Gastrocnemius medialis (tissue), 4 donors: ENCODE measurements around the gene CALD1. TPM values are rescaled to one million over a fixed set of nuclear protein-coding genes. Genes with fewer than 3 reads are reported as not detected.
"Not testable (repeated sequence)": the region's sequence is repeated elsewhere in the genome, so short reads cannot be mapped to it uniquely, and the experiment has no call there.

ENCODE experiments used
- ATAC-seq, 2 donors: fragments of 150-250 bp; one replicate each; pipeline ENCODE4 v1.9.1; 2016
- DNase-seq, 2 donors: peaks; one replicate each; pipeline ENCODE4 v3.0.0-alpha.2; 2019
- H3K27ac ChIP-seq, 4 donors: fragments of 200-600 bp; sonication (generic); 1 replicate in 1 of 4; 2 replicates in 3 of 4; pipeline ENCODE4 v1.5.1; 2016 to 2018; ENCODE audit warnings: mild to moderate bottlenecking in 2 of 4, moderate library complexity in 1 of 4
- H3K27me3 ChIP-seq, 3 donors: fragments of 200-600 bp; sonication (generic) in 2 of 3; 1 replicate in 1 of 3; 2 replicates in 2 of 3; pipeline versions ENCODE4 v1.5.1 to v1.6.0; 2016 to 2019; ENCODE audit warnings: mild to moderate bottlenecking in 1 of 3, moderate library complexity in 1 of 3
- H3K36me3 ChIP-seq, 2 donors: fragments of 200-600 bp; sonication (generic) in 1 of 2; one replicate each; pipeline ENCODE4 v1.5.1; 2017 to 2018
- H3K4me1 ChIP-seq, 2 donors: fragments of 200-600 bp; sonication (generic) in 1 of 2; one replicate each; pipeline ENCODE4 v1.5.1; 2016 to 2017; ENCODE audit warnings: mild to moderate bottlenecking in 2 of 2
- H3K4me3 ChIP-seq, 4 donors: fragments of 200-600 bp; sonication (generic) in 3 of 4; 1 replicate in 1 of 4; 2 replicates in 3 of 4; pipeline ENCODE4 v1.5.1; 2016 to 2019; ENCODE audit warnings: mild to moderate bottlenecking in 2 of 4
- H3K9me3 ChIP-seq, 3 donors: fragments of 200-600 bp; sonication (generic) in 2 of 3; 1 replicate in 1 of 3; 2 replicates in 2 of 3; pipeline ENCODE4 v1.5.1; 2016 to 2019
- CTCF ChIP-seq, 5 experiments: fragments of 450-650 bp in 3 of 5; fragments of 200-600 bp in 2 of 5; sonication (generic) in 2 of 5; IDR thresholded peaks in 4 of 5; conservative IDR thresholded peaks in 1 of 5; 1 replicate in 4 of 5; 2 replicates in 1 of 5; pipeline ENCODE4 v1.5.1; 2016 to 2019; ENCODE audit warnings: antibody characterized with exemption in 5 of 5, mild to moderate bottlenecking in 3 of 5, moderate library complexity in 3 of 5
- POLR2A ChIP-seq, 2 donors: fragments of 450-650 bp; IDR thresholded peaks; one replicate each; pipeline ENCODE4 v1.6.1; 2017; ENCODE audit warnings: antibody characterized with exemption in 2 of 2, mild to moderate bottlenecking in 2 of 2, moderate library complexity in 2 of 2
- in situ Hi-C, 4 donors: fragments of 200-750 bp; cut with MboI; loops; one replicate each; pipeline versions ENCODE4 v1.15.0 to v1.8.0; 2017; ENCODE audit warnings: low sequenced_read_pairs in 4 of 4
- intact Hi-C: fragments of 100-400 bp; cut with DNase I; formaldehyde crosslinking; loops from one replicate; pipeline ENCODE4 v1.15.1; 2023; ENCODE audit warnings: low total_unique reads
- total RNA-seq, 4 donors: library from RNA; depleted of rRNA; stranded (reverse); fragments of >200 nt; gene quantifications; one replicate each; pipeline versions ENCODE4 v1.1.0 to v1.2.3, GENCODE V29; 2016

The CALD1 gene
- total RNA-seq, 4 donors from 2014 or later: 25.9 to 43.2 (median 32.3) TPM

- ATAC-seq (no peak), DNase-seq (no peak)
- no peaks in the 10 kb centered on the region for H3K27me3 ChIP-seq
- H3K36me3 ChIP-seq: peaks cover 0 to 6% of the 10 kb centered on the region in 2 donors
- no peak overlapping the region for H3K4me3 ChIP-seq
- intact Hi-C loops (no loop called here), in situ Hi-C loops (loop anchor here in 2 of 4 donors (25.0 kb wide), 1 partner anchor 275 kb away; no protein-coding TSS in a partner anchor)
- TF ChIP-seq POLR2A (IDR thresholded peaks at IDR 0.05) (no peak), CTCF (IDR thresholded peaks at IDR 0.05 in 4 of 5, conservative IDR thresholded peaks at IDR 0.05 in 1 of 5) (no peak)
- H3K4me1 ChIP-seq: no peaks in the 10 kb centered on the region
- no peaks in the 10 kb centered on the region for H3K9me3 ChIP-seq
- H3K27ac ChIP-seq: no peak overlapping the region
Measured at GRCh38 chr7:134962270-134962780, 182.9 kb downstream of the CALD1 start.

DNA sequence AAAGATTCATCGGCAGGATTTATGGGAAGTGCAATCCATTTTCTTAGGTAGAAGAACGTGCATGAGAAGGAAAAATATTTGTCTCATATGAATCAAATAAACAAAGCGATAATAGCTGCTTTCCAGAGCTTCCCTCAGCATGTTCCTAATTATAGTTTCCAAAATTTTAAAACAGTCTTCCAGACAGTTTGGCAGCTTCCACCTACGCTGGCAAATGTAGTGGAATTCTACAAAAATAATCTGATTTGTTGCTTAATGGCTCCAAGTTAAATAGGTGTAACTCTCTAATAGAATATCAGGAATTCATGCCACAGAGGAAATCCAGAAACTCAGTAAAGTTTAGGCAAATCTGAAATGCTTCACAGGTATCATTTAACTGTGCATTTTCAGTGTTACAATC, 183.6 kb downstream of the CALD1 start:
- ATAC-seq: no peak

GRCh38 chr7:134966691-134967090, 187.3 kb downstream of the CALD1 start:
- Histone ChIP-seq H3K36me3 (peaks cover 0 to 6% of the 10 kb centered on the region in 2 donors), H3K9me3 (no peaks in the 10 kb centered on the region), H3K27ac (no peak overlapping the region), H3K4me3 (no peak overlapping the region), H3K4me1 (no peaks in the 10 kb centered on the region), H3K27me3 (no peaks in the 10 kb centered on the region)
- in situ Hi-C loops (loop anchor here in 2 of 4 donors (25.0 kb wide), 1 partner anchor 279 kb away; no protein-coding TSS in a partner anchor), intact Hi-C loops (no loop called here)
- DNase-seq (no peak), ATAC-seq (no peak)
- no peak for TF ChIP-seq CTCF (IDR thresholded peaks at IDR 0.05 in 4 of 5, conservative IDR thresholded peaks at IDR 0.05 in 1 of 5)
- no peak for TF ChIP-seq POLR2A (IDR thresholded peaks at IDR 0.05)

More for the DNA sequence above, 183.6 kb downstream of the CALD1 start:
- Histone ChIP-seq H3K27ac (no peak overlapping the region), H3K4me3 (no peak overlapping the region), H3K4me1 (no peaks in the 10 kb centered on the region), H3K36me3 (peaks cover 0 to 6% of the 10 kb centered on the region in 2 donors), H3K27me3 (no peaks in the 10 kb centered on the region), H3K9me3 (no peaks in the 10 kb centered on the region)
- intact Hi-C loops (no loop called here), in situ Hi-C loops (loop anchor here in 2 of 4 donors (25.0 kb wide), 1 partner anchor 276 kb away; no protein-coding TSS in a partner anchor)
- TF ChIP-seq POLR2A (IDR thresholded peaks at IDR 0.05): no peak
- no peak for TF ChIP-seq CTCF (IDR thresholded peaks at IDR 0.05 in 4 of 5, conservative IDR thresholded peaks at IDR 0.05 in 1 of 5)
- no peak for DNase-seq

DNA sequence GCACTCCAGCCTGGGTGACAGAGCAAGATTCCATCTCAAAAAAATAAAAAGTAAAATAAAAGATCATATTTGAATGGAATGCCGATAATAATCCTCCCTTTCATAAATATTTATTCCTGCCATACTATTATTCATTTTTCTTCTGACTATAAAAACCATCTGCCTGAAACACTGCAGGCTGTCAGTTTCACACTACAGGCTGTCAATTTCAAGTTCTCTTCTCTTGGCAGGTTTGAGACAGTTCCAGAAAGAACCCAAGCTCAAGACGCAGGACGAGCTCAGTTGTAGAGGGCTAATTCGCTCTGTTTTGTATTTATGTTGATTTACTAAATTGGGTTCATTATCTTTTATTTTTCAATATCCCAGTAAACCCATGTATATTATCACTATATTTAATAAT, 188.7 kb downstream of the CALD1 start:
- no peak for TF ChIP-seq CTCF (IDR thresholded peaks at IDR 0.05 in 4 of 5, conservative IDR thresholded peaks at IDR 0.05 in 1 of 5)
- TF ChIP-seq POLR2A (IDR thresholded peaks at IDR 0.05): no peak
- Histone ChIP-seq H3K4me1 (no peaks in the 10 kb centered on the region), H3K27me3 (no peaks in the 10 kb centered on the region), H3K36me3 (peaks cover 0 to 6% of the 10 kb centered on the region in 2 donors), H3K4me3 (no peak overlapping the region), H3K9me3 (no peaks in the 10 kb centered on the region), H3K27ac (no peak overlapping the region)
- no peak for ATAC-seq
- in situ Hi-C loops (loop anchor here in 2 of 4 donors (25.0 kb wide), 1 partner anchor 281 kb away; no protein-coding TSS in a partner anchor), intact Hi-C loops (loop anchor here (2.0 kb wide), 1 partner anchor 25 kb away; no protein-coding TSS in a partner anchor)
- DNase-seq: no peak

DNA sequence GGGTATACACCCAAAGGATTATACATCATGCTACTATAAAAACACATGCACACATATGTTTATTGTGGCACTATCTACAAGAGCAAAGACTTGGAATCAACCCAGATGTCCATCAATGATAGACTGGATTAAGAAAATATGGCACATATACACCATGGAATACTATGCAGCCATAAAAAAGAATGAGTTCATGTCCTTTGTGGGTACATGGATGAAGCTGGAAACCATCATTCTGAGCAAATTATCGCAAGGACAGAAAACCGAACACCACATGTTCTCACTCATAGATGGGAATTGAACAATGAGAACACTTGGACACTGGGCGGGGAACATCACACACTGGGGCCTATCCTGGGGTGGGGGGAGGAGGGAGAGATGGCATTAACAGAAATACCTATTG, 202.2 kb downstream of the CALD1 start:
- H3K4me1 ChIP-seq, DNase-seq, H3K27me3 ChIP-seq, H3K27ac ChIP-seq, H3K36me3 ChIP-seq, H3K4me3 ChIP-seq, intact Hi-C loops, H3K9me3 ChIP-seq, ATAC-seq: not testable (repeated sequence)
- in situ Hi-C loops: loop anchor here in 2 of 4 donors (10.0 to 25.0 kb wide), 2 partner anchors 206 to 223 kb away; no protein-coding TSS in a partner anchor
